NCI-H2081 treated with DMSO at 0.1 percent for 48 hours (cell line): ENCODE data around the gene OSGIN1.

Experiments
- DNase-seq: peaks from one replicate; lab custom pipeline; 2025; lab: John Stamatoyannopoulos, UW

Gene OSGIN1

GRCh38 chr16:84000989-84001642 is 48.1 kb downstream of the OSGIN1 start:
- DNase-seq, result no peak

GRCh38 chr16:84001726-84002125 is 48.7 kb downstream of the OSGIN1 start:
- DNase-seq, result no peak

- no peak for DNase-seq
Measured at GRCh38 chr16:84003038-84003437, 50.0 kb downstream of the OSGIN1 start.

DNA sequence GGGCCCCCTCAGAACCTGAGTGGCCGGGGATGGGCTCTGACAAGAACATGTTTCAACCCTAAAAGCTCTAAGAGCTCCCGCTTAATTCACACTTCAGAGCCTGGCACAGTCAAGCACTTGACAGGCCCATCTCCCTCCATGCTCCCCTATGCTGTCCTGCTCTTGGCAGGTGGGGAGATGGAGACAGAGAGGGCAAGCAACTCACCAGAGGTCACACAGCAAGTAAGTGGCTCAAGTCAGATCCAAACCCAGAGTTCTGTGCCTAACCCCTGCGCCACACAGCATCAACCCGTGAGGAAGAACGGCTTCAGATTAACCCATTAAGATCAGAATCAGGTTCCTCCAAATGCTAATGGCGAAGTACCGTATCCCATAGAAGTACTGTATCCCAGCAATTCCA is 51.4 kb downstream of the OSGIN1 start:
- DNase-seq, result no peak

- DNase-seq, result no peak
Measured at GRCh38 chr16:84005391-84005790, 52.4 kb downstream of the OSGIN1 start.

DNA sequence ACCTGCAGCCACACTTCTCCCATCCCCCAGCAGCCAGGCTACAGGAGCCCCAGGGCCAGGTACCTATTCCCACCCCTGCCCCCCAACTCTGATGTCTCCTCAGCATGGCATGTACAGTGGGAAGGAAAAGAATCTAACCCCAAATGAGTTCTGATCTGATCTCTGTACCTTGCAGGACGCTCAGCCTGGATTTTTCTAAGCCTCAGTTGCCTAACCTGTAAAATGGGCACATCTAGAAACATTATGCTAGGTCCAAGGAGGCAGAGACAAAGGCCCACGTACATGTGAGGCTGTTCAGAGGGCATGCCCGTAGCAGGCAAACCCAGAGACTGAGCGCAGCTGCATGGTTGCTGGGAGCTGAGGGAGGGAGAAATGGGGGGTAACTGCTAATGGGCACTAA is 54.5 kb downstream of the OSGIN1 start:
- no peak for DNase-seq

DNA sequence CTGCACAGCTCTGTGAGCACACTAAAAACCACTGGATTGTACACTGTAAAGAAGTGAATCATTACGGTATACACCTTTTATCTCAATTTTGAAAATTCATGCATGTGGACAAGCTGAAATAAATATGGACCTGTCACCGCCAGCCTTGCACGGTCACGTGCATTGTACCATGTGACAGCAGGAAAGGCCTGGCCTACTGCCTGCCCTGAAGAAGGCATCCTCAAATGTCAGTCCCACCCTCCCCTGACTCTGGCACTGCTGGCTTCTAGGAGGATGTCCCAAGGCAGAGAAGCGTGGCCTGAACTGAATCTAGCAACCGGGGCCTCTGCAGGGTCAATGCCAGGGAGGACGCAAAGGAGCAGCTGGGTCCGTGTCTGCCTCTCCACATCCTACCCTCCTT is 54.9 kb downstream of the OSGIN1 start:
- no peak for DNase-seq

- DNase-seq, result no peak
Measured at GRCh38 chr16:84009282-84009681, 56.2 kb downstream of the OSGIN1 start.

DNA sequence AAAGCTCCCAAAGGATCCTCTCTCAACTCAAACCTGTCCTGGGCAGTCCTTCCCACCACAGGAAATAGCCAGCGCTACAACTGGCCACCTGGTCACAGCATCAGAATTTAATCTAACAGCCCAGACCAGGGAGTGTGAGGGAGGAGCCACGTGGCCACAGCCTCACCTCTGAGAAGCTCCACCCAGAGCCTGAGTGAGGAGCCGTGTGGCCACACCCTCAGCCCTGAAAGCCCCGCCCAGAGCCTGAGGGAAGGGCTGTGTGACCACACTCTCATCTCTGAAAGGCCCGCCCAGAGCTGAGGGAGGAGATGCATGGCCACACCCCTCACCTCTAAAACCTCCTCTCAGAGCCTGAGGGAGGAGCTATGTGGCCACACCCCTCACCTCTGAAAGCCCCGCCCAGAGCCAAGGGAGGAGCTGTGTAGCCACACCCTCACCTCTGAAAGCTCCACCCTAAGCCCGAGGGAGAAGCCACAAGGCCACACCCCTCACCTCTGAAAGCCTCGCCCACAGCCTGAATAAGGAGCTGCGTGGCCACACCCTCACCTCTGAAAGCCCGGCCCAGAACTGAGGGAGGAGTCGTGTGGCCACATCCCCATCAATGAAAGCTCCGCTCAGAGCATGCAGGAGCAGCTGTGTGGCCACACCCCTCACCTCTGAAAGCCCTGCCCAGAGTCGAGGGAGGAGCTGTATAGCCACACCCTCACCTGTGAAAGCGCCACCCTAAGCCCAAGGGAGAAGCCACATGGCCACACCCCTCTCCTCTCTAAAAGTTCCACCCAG is 60.9 kb downstream of the OSGIN1 start:
- no peak for DNase-seq

DNA sequence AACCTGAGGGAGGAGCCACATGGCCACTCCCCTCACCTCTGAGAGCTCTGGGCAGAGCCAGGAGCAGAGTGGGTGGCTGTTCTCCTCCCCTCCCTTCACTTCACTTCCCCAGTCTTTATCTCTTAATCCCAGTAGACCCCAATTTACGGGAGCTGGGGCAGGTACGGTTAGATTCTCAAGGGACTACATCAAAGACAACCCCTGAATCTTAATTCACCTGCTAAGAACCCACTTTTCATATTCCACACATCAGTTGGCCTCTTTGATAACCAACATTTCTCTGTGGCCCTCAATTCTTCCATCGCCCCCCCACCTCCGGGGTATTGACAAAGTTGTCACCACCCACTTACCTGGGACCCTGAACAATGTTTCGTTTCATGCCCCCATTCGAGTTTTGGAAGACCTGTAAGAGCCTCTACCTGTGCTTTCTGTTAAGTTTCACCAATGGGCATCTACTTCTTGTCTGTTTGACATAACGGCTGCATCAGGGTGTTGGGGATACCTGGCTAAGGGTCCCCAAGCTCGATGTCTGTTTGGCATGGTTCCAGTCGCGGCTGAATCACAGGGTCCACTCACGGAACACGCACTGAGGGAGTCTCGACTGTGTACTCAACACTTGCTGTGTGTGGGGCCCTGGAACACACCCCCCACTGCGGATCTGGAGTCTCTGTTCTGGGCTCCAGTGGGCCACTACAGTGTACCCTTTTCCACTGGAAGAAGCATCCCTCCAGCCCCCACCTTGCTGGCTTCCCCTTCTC is 61.7 kb downstream of the OSGIN1 start:
- DNase-seq, result no peak

DNA sequence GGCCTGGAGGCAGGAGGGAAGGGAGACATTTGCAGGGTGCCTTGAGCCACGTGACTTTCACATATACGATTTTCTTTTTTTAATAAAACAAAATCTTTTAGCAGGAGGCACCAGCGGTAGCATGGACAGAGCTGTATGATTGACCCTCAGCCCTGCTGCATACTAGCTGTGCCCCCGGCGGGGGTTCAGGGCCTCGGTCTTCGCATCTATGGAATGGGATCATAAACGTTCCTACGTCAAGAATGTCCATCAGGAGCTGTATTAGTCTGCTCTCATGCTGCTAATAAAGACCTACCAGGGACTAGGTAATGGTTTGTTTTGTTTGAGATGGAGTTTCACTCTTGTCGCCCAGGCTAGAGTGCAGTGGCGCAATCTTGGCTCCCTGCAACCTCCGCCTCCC is 62.4 kb downstream of the OSGIN1 start:
- DNase-seq, result no peak
